ENCODE results near the gene CDHR2.

- TF ChIP-seq CTCF (tag by site-specific recombination; IDR thresholded peaks at IDR 0.05) (no peak), YY1 (tag by site-specific recombination; IDR thresholded peaks at IDR 0.05) (no peak), ZNF513 (tag by site-specific recombination; IDR thresholded peaks at IDR 0.05) (no peak), TSHZ1 (tag by site-specific recombination; IDR thresholded peaks at IDR 0.05; ENCODE audit: borderline replicate concordance) (no peak), SCRT2 (tag by site-specific recombination; IDR thresholded peaks at IDR 0.05) (no peak), ZNF24 (tag by site-specific recombination; IDR thresholded peaks at IDR 0.05) (no peak), ZNF433 (tag by site-specific recombination; IDR thresholded peaks at IDR 0.05; ENCODE audit: low read depth) (no peak), SETDB1 (IDR thresholded peaks at IDR 0.05; ENCODE audit: insufficient read length, low read length) (no peak), ZNF274 (IDR thresholded peaks at IDR 0.05; ENCODE audit: low read length) (no peak), ZNF274 (tag by site-specific recombination; IDR thresholded peaks at IDR 0.05; ENCODE audit: borderline replicate concordance) (no peak)
These were observed 82.5 kb downstream of the CDHR2 start for GRCh38 chr5:176631383-176632200.
